Measurements from ENCODE around the gene DCDC2B. TPM values are rescaled to one million over a fixed set of nuclear protein-coding genes. Genes with fewer than 3 reads are reported as not detected.

The DCDC2B gene
- total and polyA plus RNA-seq, 10 donors = 0.03 TPM; not detected in 9

DNA sequence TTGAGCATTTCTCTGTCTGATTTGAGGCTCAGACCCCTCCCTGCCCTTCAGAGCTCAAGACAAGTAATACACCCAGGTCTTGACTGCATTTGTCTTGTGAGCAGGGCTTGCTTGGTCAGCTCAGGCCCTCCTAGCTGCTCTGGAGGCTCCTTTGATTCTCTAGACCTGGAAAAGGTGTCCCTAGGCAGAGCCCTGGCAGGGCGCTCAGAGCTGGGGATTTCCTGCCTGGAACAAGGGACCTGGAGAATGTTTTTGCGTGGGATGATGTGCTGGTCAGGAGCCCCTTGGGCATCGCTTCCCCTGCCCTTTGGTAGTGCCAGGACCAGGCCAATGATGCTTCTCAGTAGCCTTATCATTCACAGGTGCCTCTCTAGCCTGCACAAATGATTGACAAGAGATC lies 13.4 kb upstream of the DCDC2B start:
- TF ChIP-seq POLR2A (IDR thresholded peaks at IDR 0.05) (no peak), POLR2AphosphoS5 (IDR thresholded peaks at IDR 0.05) (no peak)
- TF ChIP-seq, protein P1, sequence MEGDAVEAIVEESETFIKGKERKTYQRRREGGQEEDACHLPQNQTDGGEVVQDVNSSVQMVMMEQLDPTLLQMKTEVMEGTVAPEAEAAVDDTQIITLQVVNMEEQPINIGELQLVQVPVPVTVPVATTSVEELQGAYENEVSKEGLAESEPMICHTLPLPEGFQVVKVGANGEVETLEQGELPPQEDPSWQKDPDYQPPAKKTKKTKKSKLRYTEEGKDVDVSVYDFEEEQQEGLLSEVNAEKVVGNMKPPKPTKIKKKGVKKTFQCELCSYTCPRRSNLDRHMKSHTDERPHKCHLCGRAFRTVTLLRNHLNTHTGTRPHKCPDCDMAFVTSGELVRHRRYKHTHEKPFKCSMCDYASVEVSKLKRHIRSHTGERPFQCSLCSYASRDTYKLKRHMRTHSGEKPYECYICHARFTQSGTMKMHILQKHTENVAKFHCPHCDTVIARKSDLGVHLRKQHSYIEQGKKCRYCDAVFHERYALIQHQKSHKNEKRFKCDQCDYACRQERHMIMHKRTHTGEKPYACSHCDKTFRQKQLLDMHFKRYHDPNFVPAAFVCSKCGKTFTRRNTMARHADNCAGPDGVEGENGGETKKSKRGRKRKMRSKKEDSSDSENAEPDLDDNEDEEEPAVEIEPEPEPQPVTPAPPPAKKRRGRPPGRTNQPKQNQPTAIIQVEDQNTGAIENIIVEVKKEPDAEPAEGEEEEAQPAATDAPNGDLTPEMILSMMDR (IDR thresholded peaks at IDR 0.05 in 8 of 11, conservative IDR thresholded peaks at IDR 0.05 in 3 of 11) = no peak
- Histone ChIP-seq H3K4me1 (peaks cover 3 to 41% (median 21%) of the 10 kb centered on the region in 6 donors), H3K27ac (no peak overlapping the region), H3K27me3 (replicated peaks in 1 of 7) (no peaks in the 10 kb centered on the region), H3K36me3 (peaks cover 8 to 83% (median 70%) of the 10 kb centered on the region in 6 donors), H3K4me3 (no peak overlapping the region), H3K9me3 (no peaks in the 10 kb centered on the region)
- WGBS, 5 donors = 83 to 98% (median 93%) methylated on average over 3 of the region's 3 CpGs
- intact Hi-C loops (cut with DNase I; ENCODE audit: low total_unique reads) = no loop called here
- DNase-seq = peak; percentile 48

GRCh38 chr1:32195972-32196823 lies 12.7 kb upstream of the DCDC2B start:
- peak; percentile 22 for DNase-seq
- H3K27me3 ChIP-seq (replicated peaks in 1 of 7) = no peaks in the 10 kb centered on the region
- no peaks in the 10 kb centered on the region for H3K9me3 ChIP-seq
- no peak overlapping the region for H3K4me3 ChIP-seq
- H3K4me1 ChIP-seq = peaks cover 3 to 48% (median 26%) of the 10 kb centered on the region in 6 donors
- H3K36me3 ChIP-seq = peaks cover 8 to 76% (median 63%) of the 10 kb centered on the region in 6 donors
- intact Hi-C loops (cut with DNase I; ENCODE audit: low total_unique reads) = no loop called here
- TF ChIP-seq, protein P1 (IDR thresholded peaks at IDR 0.05 in 8 of 11, conservative IDR thresholded peaks at IDR 0.05 in 3 of 11) = no peak
- TF ChIP-seq POLR2AphosphoS5 (IDR thresholded peaks at IDR 0.05) (no peak), POLR2A (IDR thresholded peaks at IDR 0.05) (no peak)
- H3K27ac ChIP-seq = peak overlapping the region in 1 of 8 donors; percentile 42

- intact Hi-C loops (cut with DNase I; ENCODE audit: low total_unique reads) = no loop called here
These were observed 11.8 kb upstream of the DCDC2B start for GRCh38 chr1:32197074-32197473.

GRCh38 chr1:32197837-32198236 lies 11.1 kb upstream of the DCDC2B start:
- H3K36me3 ChIP-seq = peaks cover 8 to 60% (median 47%) of the 10 kb centered on the region in 6 donors
- no peaks in the 10 kb centered on the region for H3K27me3 ChIP-seq (replicated peaks in 1 of 7)
- H3K4me1 ChIP-seq = peaks cover 10 to 64% (median 37%) of the 10 kb centered on the region in 6 donors
- H3K4me3 ChIP-seq = no peak overlapping the region
- no peaks in the 10 kb centered on the region for H3K9me3 ChIP-seq
- DNase-seq = no peak
- no peak overlapping the region for H3K27ac ChIP-seq
- 74 to 95% (median 84%) methylated on average over 6 of the region's 6 CpGs for WGBS, 5 donors
- TF ChIP-seq POLR2AphosphoS5 (IDR thresholded peaks at IDR 0.05) = peak in 1 of 3 donors; percentile 63
- TF ChIP-seq, protein P1 (IDR thresholded peaks at IDR 0.05 in 8 of 11, conservative IDR thresholded peaks at IDR 0.05 in 3 of 11) = no peak
- intact Hi-C loops (cut with DNase I; ENCODE audit: low total_unique reads) = no loop called here

More at GRCh38 chr1:32197074-32197473, 11.8 kb upstream of the DCDC2B start:
- Histone ChIP-seq H3K9me3 (no peaks in the 10 kb centered on the region), H3K4me1 (peaks cover 9 to 57% (median 34%) of the 10 kb centered on the region in 6 donors), H3K36me3 (peaks cover 8 to 67% (median 54%) of the 10 kb centered on the region in 6 donors), H3K4me3 (no peak overlapping the region), H3K27me3 (replicated peaks in 1 of 7) (no peaks in the 10 kb centered on the region), H3K27ac (peak overlapping the region in 1 of 8 donors; percentile 42)
- TF ChIP-seq, protein P1 (IDR thresholded peaks at IDR 0.05 in 8 of 11, conservative IDR thresholded peaks at IDR 0.05 in 3 of 11) = no peak
- TF ChIP-seq POLR2A (IDR thresholded peaks at IDR 0.05) (no peak), POLR2AphosphoS5 (IDR thresholded peaks at IDR 0.05) (no peak)
- DNase-seq = no peak
- 69 to 100% (median 88%) methylated on average over 1 of the region's 1 CpG for WGBS, 5 donors
